ENCODE data around the gene COL11A1.

DNA sequence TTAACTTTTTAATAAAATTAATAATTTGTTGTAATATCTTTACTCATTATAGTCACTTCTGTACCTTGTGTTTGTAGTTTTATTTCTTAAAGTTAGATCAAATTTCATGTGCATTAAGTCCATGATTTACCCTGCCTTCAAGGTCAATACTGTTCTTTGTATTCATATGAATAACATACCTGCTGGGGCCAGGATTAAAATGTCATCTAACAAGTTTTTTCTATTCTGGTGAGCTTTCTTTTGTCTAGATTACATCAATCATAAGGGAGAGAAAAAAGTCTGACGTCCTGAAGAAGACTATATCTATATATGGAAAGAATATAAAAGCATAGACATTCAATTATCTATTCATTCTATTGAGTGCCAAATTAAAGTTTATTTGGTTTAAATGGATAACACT, 232.6 kb downstream of the COL11A1 start:
- TF ChIP-seq, protein P1, sequence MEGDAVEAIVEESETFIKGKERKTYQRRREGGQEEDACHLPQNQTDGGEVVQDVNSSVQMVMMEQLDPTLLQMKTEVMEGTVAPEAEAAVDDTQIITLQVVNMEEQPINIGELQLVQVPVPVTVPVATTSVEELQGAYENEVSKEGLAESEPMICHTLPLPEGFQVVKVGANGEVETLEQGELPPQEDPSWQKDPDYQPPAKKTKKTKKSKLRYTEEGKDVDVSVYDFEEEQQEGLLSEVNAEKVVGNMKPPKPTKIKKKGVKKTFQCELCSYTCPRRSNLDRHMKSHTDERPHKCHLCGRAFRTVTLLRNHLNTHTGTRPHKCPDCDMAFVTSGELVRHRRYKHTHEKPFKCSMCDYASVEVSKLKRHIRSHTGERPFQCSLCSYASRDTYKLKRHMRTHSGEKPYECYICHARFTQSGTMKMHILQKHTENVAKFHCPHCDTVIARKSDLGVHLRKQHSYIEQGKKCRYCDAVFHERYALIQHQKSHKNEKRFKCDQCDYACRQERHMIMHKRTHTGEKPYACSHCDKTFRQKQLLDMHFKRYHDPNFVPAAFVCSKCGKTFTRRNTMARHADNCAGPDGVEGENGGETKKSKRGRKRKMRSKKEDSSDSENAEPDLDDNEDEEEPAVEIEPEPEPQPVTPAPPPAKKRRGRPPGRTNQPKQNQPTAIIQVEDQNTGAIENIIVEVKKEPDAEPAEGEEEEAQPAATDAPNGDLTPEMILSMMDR (IDR thresholded peaks at IDR 0.05 in 4 of 5, conservative IDR thresholded peaks at IDR 0.05 in 1 of 5) = no peak
- no peak for TF ChIP-seq POLR2A (IDR thresholded peaks at IDR 0.05)

All from gastrocnemius medialis (tissue), 4 donors.